ENCODE data around the gene CYP2C8. TPM values are rescaled to one million over a fixed set of nuclear protein-coding genes. Genes with fewer than 3 reads are reported as not detected.
"Not testable (repeated sequence)": the region's sequence is repeated elsewhere in the genome, so short reads cannot be mapped to it uniquely, and the experiment has no call there.

CYP2C8 gene
- total RNA-seq = under 1 TPM; 0.30 to 0.36 TPM

- ATAC-seq (replicated peaks in 1 of 2) (no peak), DNase-seq (no peak)
- Mint-ChIP-seq H3K4me3 (no peak within 1 kb of the TSS), H3K36me3 (ENCODE audit: insufficient read depth in 2 of 2) (no peaks in the 10 kb centered on the region), H3K9me3 (peaks cover 2 to 4% of the 10 kb centered on the region in 2 donors), H3K27ac (no peak within 1 kb of the TSS), H3K27me3 (ENCODE audit: low read depth) (no peaks in the 10 kb centered on the region), H3K4me1 (ENCODE audit: low read depth) (no peaks in the 10 kb centered on the region)
Measured at GRCh38 chr10:95069286-95069685, at the start of gene CYP2C8. TSS of gene CYP2C8 (minus strand) at chr10:95069497. CDS start at chr10:95069402, 95 bp downstream.

- H3K4me1 Mint-ChIP-seq (ENCODE audit: low read depth) = no peaks in the 10 kb centered on the region
- H3K27ac Mint-ChIP-seq = no peak overlapping the region
- H3K9me3 Mint-ChIP-seq = peaks cover 16 to 21% of the 10 kb centered on the region in 2 donors
- ATAC-seq (replicated peaks in 1 of 2) (no peak), DNase-seq (no peak)
- H3K36me3 Mint-ChIP-seq (ENCODE audit: insufficient read depth in 2 of 2) = peaks cover 3 to 7% of the 10 kb centered on the region in 2 donors
- H3K27me3 Mint-ChIP-seq (ENCODE audit: low read depth) = peaks cover 11% of the 10 kb centered on the region
- H3K4me3 Mint-ChIP-seq = no peak overlapping the region
Measured at GRCh38 chr10:95116869-95117269, 47.6 kb upstream of the CYP2C8 start.

GRCh38 chr10:95110823-95111222 lies 41.5 kb upstream of the CYP2C8 start:
- not testable (repeated sequence) for H3K27ac Mint-ChIP-seq; H3K36me3 Mint-ChIP-seq (ENCODE audit: insufficient read depth in 2 of 2); DNase-seq; H3K4me1 Mint-ChIP-seq (ENCODE audit: low read depth); H3K4me3 Mint-ChIP-seq; H3K27me3 Mint-ChIP-seq (ENCODE audit: low read depth); ATAC-seq (replicated peaks in 1 of 2)
- peaks cover 11 to 13% of the 10 kb centered on the region in 2 donors for H3K9me3 Mint-ChIP-seq

GRCh38 chr10:95097805-95098204 lies 28.5 kb upstream of the CYP2C8 start:
- Mint-ChIP-seq H3K36me3 (ENCODE audit: insufficient read depth in 2 of 2) (no peaks in the 10 kb centered on the region), H3K4me3 (no peak overlapping the region), H3K27me3 (ENCODE audit: low read depth) (no peaks in the 10 kb centered on the region), H3K27ac (no peak overlapping the region), H3K9me3 (peaks cover 0 to 3% of the 10 kb centered on the region in 2 donors), H3K4me1 (ENCODE audit: low read depth) (no peaks in the 10 kb centered on the region)
- no peak for ATAC-seq (replicated peaks in 1 of 2)
- no peak for DNase-seq

GRCh38 chr10:95096143-95096542 lies 26.8 kb upstream of the CYP2C8 start:
- Mint-ChIP-seq H3K9me3 (peaks cover 0 to 3% of the 10 kb centered on the region in 2 donors), H3K36me3 (ENCODE audit: insufficient read depth in 2 of 2) (no peaks in the 10 kb centered on the region), H3K27me3 (ENCODE audit: low read depth) (no peaks in the 10 kb centered on the region), H3K27ac (no peak overlapping the region), H3K4me1 (ENCODE audit: low read depth) (no peaks in the 10 kb centered on the region), H3K4me3 (no peak overlapping the region)
- DNase-seq (no peak), ATAC-seq (replicated peaks in 1 of 2) (no peak)

- H3K4me1 Mint-ChIP-seq (ENCODE audit: low read depth); H3K4me3 Mint-ChIP-seq; H3K36me3 Mint-ChIP-seq (ENCODE audit: insufficient read depth in 2 of 2); DNase-seq; ATAC-seq (replicated peaks in 1 of 2); H3K27me3 Mint-ChIP-seq (ENCODE audit: low read depth); H3K27ac Mint-ChIP-seq; H3K9me3 Mint-ChIP-seq: not testable (repeated sequence)
Measured at GRCh38 chr10:95079626-95080025, 10.3 kb upstream of the CYP2C8 start.

- Mint-ChIP-seq H3K36me3 (ENCODE audit: insufficient read depth in 2 of 2) (peaks cover 0 to 1% of the 10 kb centered on the region in 2 donors), H3K4me1 (ENCODE audit: low read depth) (no peaks in the 10 kb centered on the region), H3K27ac (no peak overlapping the region), H3K4me3 (no peak overlapping the region), H3K27me3 (ENCODE audit: low read depth) (no peaks in the 10 kb centered on the region), H3K9me3 (peaks cover 4 to 7% of the 10 kb centered on the region in 2 donors)
- no peak for ATAC-seq (replicated peaks in 1 of 2)
- no peak for DNase-seq
Measured at GRCh38 chr10:95077556-95077955, 8.3 kb upstream of the CYP2C8 start.

GRCh38 chr10:95071107-95071660 lies 1.9 kb upstream of the CYP2C8 start:
- no peaks in the 10 kb centered on the region for H3K27me3 Mint-ChIP-seq (ENCODE audit: low read depth)
- ATAC-seq (replicated peaks in 1 of 2) = no peak
- H3K4me3 Mint-ChIP-seq = no peak overlapping the region
- peaks cover 0 to 1% of the 10 kb centered on the region in 2 donors for H3K9me3 Mint-ChIP-seq
- H3K27ac Mint-ChIP-seq = no peak overlapping the region
- DNase-seq = no peak
- H3K36me3 Mint-ChIP-seq (ENCODE audit: insufficient read depth in 2 of 2) = no peaks in the 10 kb centered on the region
- H3K4me1 Mint-ChIP-seq (ENCODE audit: low read depth) = no peaks in the 10 kb centered on the region

DNA sequence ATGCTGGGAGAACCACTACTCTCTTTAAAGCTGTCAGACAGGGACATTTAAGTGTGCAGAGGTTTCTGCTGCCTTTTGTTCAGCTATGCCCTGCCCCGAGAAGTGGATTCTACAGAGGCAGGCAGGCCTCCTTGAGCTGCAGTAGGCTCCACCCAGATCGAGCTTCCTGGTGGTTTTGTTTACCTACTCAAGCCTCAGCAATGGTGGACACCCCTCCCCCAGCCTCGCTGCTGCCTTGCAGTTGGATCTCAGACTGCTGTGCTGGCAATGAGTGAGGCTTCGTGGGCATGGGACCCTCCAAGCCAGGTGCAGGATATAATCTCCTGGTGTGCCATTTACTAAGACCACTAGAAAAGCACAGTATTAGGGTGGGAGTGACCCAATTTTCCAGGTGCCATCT lies 5.2 kb downstream of the CYP2C8 start:
- ATAC-seq (replicated peaks in 1 of 2); H3K27ac Mint-ChIP-seq; H3K36me3 Mint-ChIP-seq (ENCODE audit: insufficient read depth in 2 of 2); H3K27me3 Mint-ChIP-seq (ENCODE audit: low read depth); DNase-seq; H3K4me1 Mint-ChIP-seq (ENCODE audit: low read depth); H3K4me3 Mint-ChIP-seq: not testable (repeated sequence)
- H3K9me3 Mint-ChIP-seq = peaks cover 4 to 12% of the 10 kb centered on the region in 2 donors

GRCh38 chr10:95056744-95057363 lies 12.4 kb downstream of the CYP2C8 start:
- no peak overlapping the region for H3K4me3 Mint-ChIP-seq
- no peak overlapping the region for H3K27ac Mint-ChIP-seq
- H3K9me3 Mint-ChIP-seq = peaks cover 1 to 8% of the 10 kb centered on the region in 2 donors
- H3K4me1 Mint-ChIP-seq (ENCODE audit: low read depth) = no peaks in the 10 kb centered on the region
- DNase-seq (no peak), ATAC-seq (replicated peaks in 1 of 2) (no peak)
- no peaks in the 10 kb centered on the region for H3K36me3 Mint-ChIP-seq (ENCODE audit: insufficient read depth in 2 of 2)
- no peaks in the 10 kb centered on the region for H3K27me3 Mint-ChIP-seq (ENCODE audit: low read depth)

- Mint-ChIP-seq H3K9me3 (peaks cover 1 to 2% of the 10 kb centered on the region in 2 donors), H3K4me1 (ENCODE audit: low read depth) (no peaks in the 10 kb centered on the region), H3K27ac (no peak overlapping the region), H3K36me3 (ENCODE audit: insufficient read depth in 2 of 2) (no peaks in the 10 kb centered on the region), H3K4me3 (no peak overlapping the region), H3K27me3 (ENCODE audit: low read depth) (no peaks in the 10 kb centered on the region)
- ATAC-seq (replicated peaks in 1 of 2) = no peak
- no peak for DNase-seq
Measured at GRCh38 chr10:95049919-95050318, 19.4 kb downstream of the CYP2C8 start.

DNA sequence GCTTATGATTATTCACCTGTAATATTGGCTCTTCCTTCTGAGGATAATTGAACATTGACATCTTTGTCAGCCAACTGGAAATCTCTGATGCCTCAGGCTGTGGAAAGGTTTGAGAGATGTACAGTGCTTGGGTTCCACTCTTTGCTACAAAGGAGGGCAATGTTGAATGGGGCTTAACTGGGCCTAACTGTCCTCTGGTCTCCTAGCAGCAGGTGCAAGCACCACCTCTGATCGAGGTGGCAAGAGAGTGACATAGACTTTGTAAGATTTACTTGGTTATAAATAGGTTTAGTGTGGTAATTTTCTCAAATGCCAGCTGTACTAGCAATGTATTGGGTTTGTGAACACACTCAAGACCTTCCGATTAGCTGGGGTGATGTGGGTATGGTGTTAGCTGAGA lies 21.1 kb downstream of the CYP2C8 start:
- Mint-ChIP-seq H3K36me3 (ENCODE audit: insufficient read depth in 2 of 2) (no peaks in the 10 kb centered on the region), H3K27me3 (ENCODE audit: low read depth) (no peaks in the 10 kb centered on the region), H3K9me3 (peaks cover 2% of the 10 kb centered on the region in 2 donors), H3K4me3 (no peak overlapping the region), H3K27ac (no peak overlapping the region), H3K4me1 (ENCODE audit: low read depth) (no peaks in the 10 kb centered on the region)
- no peak for ATAC-seq (replicated peaks in 1 of 2)
- no peak for DNase-seq

DNA sequence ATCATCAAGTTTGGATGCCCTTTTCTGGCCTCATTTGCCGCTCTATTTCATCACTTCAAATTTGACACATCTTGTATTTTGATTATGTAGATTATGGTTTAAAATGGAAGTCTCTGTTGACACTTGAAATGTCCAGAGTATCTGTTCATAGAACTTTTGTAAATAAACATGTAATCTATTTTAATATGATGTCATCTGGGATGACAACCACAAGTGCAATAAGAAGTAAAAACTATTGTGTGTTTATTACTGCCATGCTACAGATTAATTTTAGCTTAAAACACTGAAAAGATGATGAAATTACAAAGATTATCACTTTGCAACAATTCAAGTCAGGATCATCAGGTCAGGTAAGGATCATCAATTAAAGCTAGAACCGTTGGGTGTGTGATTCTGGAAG lies 30.0 kb downstream of the CYP2C8 start:
- Mint-ChIP-seq H3K4me3 (no peak overlapping the region), H3K4me1 (ENCODE audit: low read depth) (no peaks in the 10 kb centered on the region), H3K27me3 (ENCODE audit: low read depth) (no peaks in the 10 kb centered on the region), H3K27ac (no peak overlapping the region), H3K36me3 (ENCODE audit: insufficient read depth in 2 of 2) (no peaks in the 10 kb centered on the region), H3K9me3 (peaks cover 1 to 4% of the 10 kb centered on the region in 2 donors)
- ATAC-seq (replicated peaks in 1 of 2) (no peak), DNase-seq (no peak)

Data from activated T-cell treated with anti-CD3 and anti-CD28 coated beads, Interleukin-2, amount 50 U/mL, for 72 hours (primary cell).